AG08396 (cell line): ENCODE measurements around the gene TK2.
"Not testable (repeated sequence)": the region's sequence is repeated elsewhere in the genome, so short reads cannot be mapped to it uniquely, and the experiment has no call there.

Experiments used
- DNase-seq: peaks from one replicate; pipeline ENCODE4 v3.0.0; 2012; ENCODE audit warnings: low spot score, mixed read lengths

TK2 gene

GRCh38 chr16:66549284-66550131 is at the start of gene TK2:
Gene TK2, minus strand, starts transcription at chr16:66550122. Its CDS starts 61 bp downstream, at chr16:66550061.
- DNase-seq = peak; percentile 89

GRCh38 chr16:66598111-66598510 is 48.2 kb upstream of the TK2 start:
- no peak for DNase-seq

- no peak for DNase-seq
Observed at GRCh38 chr16:66596986-66597848, 47.3 kb upstream of the TK2 start.

GRCh38 chr16:66596559-66596958 is 46.6 kb upstream of the TK2 start:
- not testable (repeated sequence) for DNase-seq

GRCh38 chr16:66594739-66595138 is 44.8 kb upstream of the TK2 start:
- no peak for DNase-seq

- DNase-seq = no peak
Observed at GRCh38 chr16:66592814-66593213, 42.9 kb upstream of the TK2 start.

- DNase-seq = no peak
Observed at GRCh38 chr16:66592241-66592640, 42.3 kb upstream of the TK2 start.

GRCh38 chr16:66591018-66591417 is 41.1 kb upstream of the TK2 start:
- no peak for DNase-seq

- no peak for DNase-seq
Observed at GRCh38 chr16:66590322-66590721, 40.4 kb upstream of the TK2 start.

- DNase-seq = no peak
Observed at GRCh38 chr16:66588981-66589713, 39.2 kb upstream of the TK2 start.

GRCh38 chr16:66587881-66588600 is 38.1 kb upstream of the TK2 start:
- DNase-seq = no peak

GRCh38 chr16:66585481-66586239 is 35.7 kb upstream of the TK2 start:
- no peak for DNase-seq

- DNase-seq = no peak
Observed at GRCh38 chr16:66581246-66581952, 31.5 kb upstream of the TK2 start.

GRCh38 chr16:66580605-66581209 is 30.8 kb upstream of the TK2 start:
- DNase-seq = peak; percentile 88

- DNase-seq = no peak
Observed at GRCh38 chr16:66578651-66579531, 29.0 kb upstream of the TK2 start, which contains the start of gene CMTM2. Gene CMTM2, plus strand, starts transcription at chr16:66579463. Its CDS starts 145 bp downstream, at chr16:66579608.

- no peak for DNase-seq
Observed at GRCh38 chr16:66576296-66576695, 26.4 kb upstream of the TK2 start.

- DNase-seq = no peak
Observed at GRCh38 chr16:66575060-66575459, 25.1 kb upstream of the TK2 start.

- DNase-seq = no peak
Observed at GRCh38 chr16:66574531-66574930, 24.6 kb upstream of the TK2 start.

GRCh38 chr16:66574081-66574480 is 24.2 kb upstream of the TK2 start:
- DNase-seq = no peak
